ENCODE data around the gene MPG.
A peak's percentile ranks its signal among the peaks of the same experiment; 100 is the strongest.

The MPG gene

DNA sequence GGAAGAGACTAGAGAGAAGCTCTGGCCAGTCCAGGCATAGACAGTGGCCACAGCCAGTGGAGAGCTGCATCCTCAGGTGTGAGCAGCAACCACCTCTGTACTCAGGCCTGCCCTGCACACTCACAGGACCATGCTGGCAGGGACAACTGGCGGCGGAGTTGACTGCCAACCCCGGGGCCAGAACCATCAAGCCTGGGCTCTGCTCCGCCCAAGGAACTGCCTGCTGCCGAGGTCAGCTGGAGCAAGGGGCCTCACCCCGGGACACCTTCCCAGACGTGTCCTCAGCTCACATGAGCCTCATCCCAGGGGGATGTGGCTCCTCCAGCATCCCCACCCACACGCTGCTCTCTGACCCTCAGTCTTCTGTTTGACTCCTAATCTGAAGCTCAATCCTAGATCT is 8.8 kb upstream of the MPG start:
- no peak for DNase-seq (ENCODE audit: low read depth)
- TF ChIP-seq, protein P1, sequence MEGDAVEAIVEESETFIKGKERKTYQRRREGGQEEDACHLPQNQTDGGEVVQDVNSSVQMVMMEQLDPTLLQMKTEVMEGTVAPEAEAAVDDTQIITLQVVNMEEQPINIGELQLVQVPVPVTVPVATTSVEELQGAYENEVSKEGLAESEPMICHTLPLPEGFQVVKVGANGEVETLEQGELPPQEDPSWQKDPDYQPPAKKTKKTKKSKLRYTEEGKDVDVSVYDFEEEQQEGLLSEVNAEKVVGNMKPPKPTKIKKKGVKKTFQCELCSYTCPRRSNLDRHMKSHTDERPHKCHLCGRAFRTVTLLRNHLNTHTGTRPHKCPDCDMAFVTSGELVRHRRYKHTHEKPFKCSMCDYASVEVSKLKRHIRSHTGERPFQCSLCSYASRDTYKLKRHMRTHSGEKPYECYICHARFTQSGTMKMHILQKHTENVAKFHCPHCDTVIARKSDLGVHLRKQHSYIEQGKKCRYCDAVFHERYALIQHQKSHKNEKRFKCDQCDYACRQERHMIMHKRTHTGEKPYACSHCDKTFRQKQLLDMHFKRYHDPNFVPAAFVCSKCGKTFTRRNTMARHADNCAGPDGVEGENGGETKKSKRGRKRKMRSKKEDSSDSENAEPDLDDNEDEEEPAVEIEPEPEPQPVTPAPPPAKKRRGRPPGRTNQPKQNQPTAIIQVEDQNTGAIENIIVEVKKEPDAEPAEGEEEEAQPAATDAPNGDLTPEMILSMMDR (conservative IDR thresholded peaks at IDR 0.05; ENCODE audit: low read length), result no peak
- H3K4me3 ChIP-seq (ENCODE audit: low read length), result no peak overlapping the region

GRCh38 chr16:71210-71539 is 6.8 kb upstream of the MPG start:
- peak overlapping the region; percentile 84 for H3K4me3 ChIP-seq (ENCODE audit: low read length)
- TF ChIP-seq, protein P1 (conservative IDR thresholded peaks at IDR 0.05; ENCODE audit: low read length), result no peak
- DNase-seq (ENCODE audit: low read depth), result no peak

DNA sequence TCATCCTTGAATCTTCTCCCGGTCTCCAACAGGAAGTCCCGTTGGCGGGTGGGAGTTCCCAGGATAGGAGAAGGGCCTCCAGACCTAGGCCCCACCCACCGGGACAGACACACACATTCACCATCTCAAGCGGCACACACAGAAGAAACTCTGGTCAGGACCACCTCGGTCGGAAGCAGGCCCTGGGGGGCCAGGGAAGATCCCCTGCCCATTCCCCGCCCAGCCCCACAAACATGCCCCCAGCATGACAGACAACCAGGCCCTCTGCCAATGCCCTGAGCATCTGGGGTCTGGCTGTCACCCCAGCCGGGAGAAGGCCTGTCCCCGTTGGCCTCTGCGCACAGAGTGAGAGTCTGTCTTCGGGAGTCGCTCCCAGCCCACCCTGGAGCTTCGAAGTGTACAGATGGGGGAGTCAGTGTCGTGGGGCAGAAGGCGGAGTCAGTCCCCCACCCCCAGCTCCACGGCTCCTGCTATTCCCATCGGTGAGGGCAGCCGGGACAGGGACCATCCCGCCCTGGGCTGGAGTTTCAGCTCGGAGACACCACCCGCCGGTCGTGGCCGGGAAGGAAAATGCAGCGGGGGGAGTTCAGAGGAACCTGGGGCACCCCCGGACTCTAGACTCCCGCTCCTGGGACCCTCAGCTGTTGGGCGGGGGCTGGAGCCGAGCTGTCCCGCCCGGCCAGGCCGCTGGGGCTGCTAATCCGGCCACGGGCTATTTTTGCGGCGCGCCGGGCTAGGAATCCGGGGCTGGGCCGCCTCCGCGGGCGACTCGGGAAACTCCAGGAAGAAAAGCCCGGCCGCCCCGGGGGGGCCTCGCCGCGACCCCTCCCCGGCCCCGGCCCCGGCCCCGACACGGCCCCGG is 6.3 kb upstream of the MPG start:
- H3K4me3 ChIP-seq (ENCODE audit: low read length), result peak overlapping the region; percentile 84
- TF ChIP-seq, protein P1 (conservative IDR thresholded peaks at IDR 0.05; ENCODE audit: low read length), result no peak
- DNase-seq (ENCODE audit: low read depth), result peak; percentile 77

DNA sequence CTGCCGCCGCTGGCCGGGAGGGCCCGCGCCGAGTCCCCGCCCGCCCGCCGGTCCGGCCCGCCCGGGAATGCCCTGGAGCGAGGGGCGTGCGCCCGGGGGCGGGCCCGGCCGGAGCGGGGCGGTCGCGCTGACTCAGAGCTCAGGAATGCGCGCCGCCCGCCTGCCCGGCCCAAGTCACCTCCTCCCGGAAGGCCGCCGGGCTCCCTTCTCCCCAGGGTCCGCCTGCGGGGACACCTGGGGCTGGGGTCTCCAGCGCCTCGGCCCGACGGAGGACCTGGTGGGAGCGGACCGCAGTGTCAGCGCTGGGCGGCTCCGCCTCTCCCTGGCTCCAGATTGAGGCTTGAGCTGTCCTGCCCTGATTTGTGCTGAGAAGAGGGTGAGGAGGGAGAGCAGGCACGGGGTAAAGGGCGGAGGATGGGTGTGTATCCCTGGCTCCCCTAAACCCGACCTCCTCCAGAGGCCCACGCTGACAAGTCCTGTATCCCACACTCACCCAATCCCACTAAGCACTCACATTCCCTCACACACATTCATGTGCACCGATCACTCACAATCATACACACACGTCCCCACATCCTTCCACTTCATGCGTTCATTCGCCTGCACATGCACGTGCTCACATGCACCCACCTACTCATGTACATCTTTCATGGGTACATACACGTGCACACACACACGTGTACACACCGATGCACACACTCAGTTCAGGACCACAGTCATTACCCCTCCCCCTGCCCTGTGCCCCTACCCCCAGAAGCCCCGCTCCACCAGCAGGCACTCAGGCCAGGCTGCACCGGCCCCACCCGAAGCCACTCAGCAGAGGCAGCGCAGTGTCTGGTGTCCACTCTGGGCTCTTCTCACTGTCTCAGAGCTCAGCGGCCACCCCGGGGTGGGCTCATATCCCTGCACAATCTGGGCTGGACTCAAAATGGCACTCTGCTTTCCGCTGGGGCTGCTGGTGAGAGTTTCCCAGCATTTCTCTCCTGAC is 5.2 kb upstream of the MPG start, which contains the start of gene RHBDF1:
RHBDF1 (minus strand) TSS at position 71 of the 988 bp plus-strand sequence. CDS start 7,616 bp downstream, outside the sequence.
- H3K4me3 ChIP-seq (ENCODE audit: low read length), result peak within 1 kb of the TSS; percentile 84
- peak; percentile 56 for DNase-seq (ENCODE audit: low read depth)
- TF ChIP-seq, protein P1 (conservative IDR thresholded peaks at IDR 0.05; ENCODE audit: low read length), result no peak

DNA sequence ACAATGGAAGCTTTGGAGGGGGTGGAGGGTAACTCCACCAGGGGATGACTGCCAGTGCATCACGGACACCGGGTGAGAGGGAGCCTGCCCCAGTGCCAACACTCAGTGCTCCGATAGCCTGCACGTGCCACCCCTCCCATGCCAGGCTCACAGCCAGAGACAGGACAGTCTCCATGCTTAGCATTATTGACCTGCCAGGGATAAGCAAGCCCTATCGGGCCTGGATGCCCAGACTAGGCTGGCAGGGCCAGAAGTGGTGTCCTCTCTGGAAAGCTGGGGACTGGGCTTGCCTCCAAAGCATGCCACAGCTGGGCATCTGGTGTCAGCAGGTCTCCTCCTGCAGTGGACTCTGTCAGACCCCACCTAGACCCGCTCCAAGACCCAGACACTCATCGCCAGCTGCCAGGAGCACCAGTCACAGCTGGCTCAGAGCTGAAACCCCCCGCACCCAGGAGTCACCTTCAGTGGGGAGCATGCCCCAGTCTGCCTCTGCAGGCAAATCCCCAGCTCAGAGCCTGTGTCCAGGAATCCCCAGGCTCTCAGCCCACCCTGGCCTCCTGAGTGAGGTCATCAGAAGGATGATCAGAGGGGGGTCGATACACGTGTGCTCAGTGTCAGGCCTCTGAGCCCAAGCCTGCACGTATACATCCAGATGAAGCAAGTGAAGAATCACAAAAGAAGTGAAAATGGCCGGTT is 3.8 kb upstream of the MPG start:
- no peak for DNase-seq (ENCODE audit: low read depth)
- H3K4me3 ChIP-seq (ENCODE audit: low read length), result no peak overlapping the region
- TF ChIP-seq, protein P1 (conservative IDR thresholded peaks at IDR 0.05; ENCODE audit: low read length), result no peak

DNA sequence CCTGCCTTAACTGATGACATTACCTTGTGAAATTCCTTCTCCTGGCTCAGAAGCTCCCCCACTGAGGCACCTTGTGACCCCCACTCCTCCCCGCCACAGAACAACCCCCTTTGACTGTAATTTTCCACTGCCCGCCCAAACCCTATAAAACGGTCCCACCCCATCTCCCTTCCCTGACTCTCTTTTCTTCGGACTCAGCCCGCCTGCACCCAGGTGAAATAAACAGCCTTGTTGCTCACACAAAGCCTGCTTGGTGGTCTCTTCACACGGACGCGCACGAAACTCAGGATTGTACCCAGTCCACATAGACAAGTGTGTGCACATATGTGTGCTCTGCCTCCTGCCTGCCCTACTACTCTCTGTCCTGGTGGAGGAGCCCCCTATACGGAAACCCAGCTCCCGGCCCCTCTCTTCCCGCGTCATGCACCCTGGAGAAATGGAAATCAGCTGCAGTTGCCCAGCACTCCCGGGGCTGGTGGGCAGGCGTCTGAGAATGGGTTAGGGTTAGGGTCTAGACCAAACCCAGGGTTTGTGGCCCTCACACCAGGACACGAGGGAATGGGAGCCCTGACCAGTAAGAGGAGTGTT is 3.2 kb upstream of the MPG start:
- TF ChIP-seq, protein P1 (conservative IDR thresholded peaks at IDR 0.05; ENCODE audit: low read length), result no peak
- DNase-seq (ENCODE audit: low read depth), result no peak
- no peak overlapping the region for H3K4me3 ChIP-seq (ENCODE audit: low read length)

Data from AG10803 (cell line).